CD8-positive, alpha-beta memory T cell (primary cell): ENCODE measurements around the gene SPATA16. TPM values are rescaled to one million over a fixed set of nuclear protein-coding genes. Genes with fewer than 3 reads are reported as not detected.

Experiments
- CTCF ChIA-PET: fragments of 350-600 bp; sonication (Branson Sonifier 250); formaldehyde crosslinking; loops from one replicate; lab custom pipeline; 2021; ENCODE audit warnings: antibody characterized with exemption; lab: Charles Lee
- POLR2A ChIA-PET: fragments of 350-600 bp; sonication (Branson Sonifier 250); formaldehyde crosslinking; loops from one replicate; lab custom pipeline; 2021; ENCODE audit warnings: antibody characterized with exemption; lab: Charles Lee
- DNase-seq, 5 donors: peaks; one replicate each; pipeline versions ENCODE4 v3.0.0 to v3.0.0-alpha.2; 2020 to 2022; ENCODE audit warnings: mixed read lengths in 1 of 5
- H3K27ac ChIP-seq: one replicate; pipeline ENCODE4 v1.7.0; 2013; ENCODE audit warnings: low read depth, mild to moderate bottlenecking, low read length, moderate library complexity
- H3K27me3 ChIP-seq: 2 replicates; pipeline ENCODE4 v1.7.0; 2013; ENCODE audit warnings: low read length, mild to moderate bottlenecking; ENCODE audit not compliant: insufficient read depth, poor library complexity, severe bottlenecking
- H3K36me3 ChIP-seq: 2 replicates; pipeline ENCODE4 v1.7.0; 2013; ENCODE audit warnings: mild to moderate bottlenecking, low read length, moderate library complexity; ENCODE audit not compliant: insufficient read depth
- H3K4me1 ChIP-seq: 2 replicates; pipeline ENCODE4 v1.7.0; 2013; ENCODE audit warnings: mild to moderate bottlenecking, low read length, moderate library complexity; ENCODE audit not compliant: insufficient read depth
- H3K4me3 ChIP-seq: 2 replicates; pipeline ENCODE4 v1.7.0; 2013; ENCODE audit warnings: mild to moderate bottlenecking, low read length
- H3K9me3 ChIP-seq: 2 replicates; pipeline ENCODE4 v1.7.0; 2013; ENCODE audit warnings: mild to moderate bottlenecking, low read length
- H3K27ac Mint-ChIP-seq, 8 donors: one replicate each; pipeline ENCODE4 v1.8.0; 2020 to 2021; ENCODE audit warnings: mixed read lengths in 8 of 8, mild to moderate bottlenecking in 6 of 8, inconsistent platforms in 3 of 8, moderate library complexity in 3 of 8
- H3K27me3 Mint-ChIP-seq, 2 donors: one replicate each; pipeline ENCODE4 v1.8.0; 2020 to 2021; ENCODE audit warnings: mixed read lengths in 2 of 2, mild to moderate bottlenecking in 1 of 2, moderate library complexity in 1 of 2
- H3K36me3 Mint-ChIP-seq, 3 donors: one replicate each; pipeline ENCODE4 v1.8.0; 2020 to 2021; ENCODE audit warnings: mixed read lengths in 3 of 3, inconsistent platforms in 1 of 3, mild to moderate bottlenecking in 1 of 3
- H3K4me1 Mint-ChIP-seq, 3 donors: one replicate each; pipeline ENCODE4 v1.8.0; 2020 to 2021; ENCODE audit warnings: mixed read lengths in 3 of 3, inconsistent platforms in 1 of 3, mild to moderate bottlenecking in 1 of 3
- H3K4me3 Mint-ChIP-seq, 7 donors: one replicate each; pipeline ENCODE4 v1.8.0; 2020 to 2021; ENCODE audit warnings: mixed read lengths in 7 of 7, mild to moderate bottlenecking in 6 of 7, moderate library complexity in 4 of 7, inconsistent platforms in 2 of 7
- H3K9me3 Mint-ChIP-seq, 5 donors: one replicate each; pipeline ENCODE4 v1.8.0; 2020 to 2022; ENCODE audit warnings: mixed read lengths in 5 of 5, mild to moderate bottlenecking in 3 of 5, moderate library complexity in 2 of 5, inconsistent platforms in 1 of 5
- polyA plus RNA-seq: library from polyadenylated mRNA; unstranded; fragments of 300-500 nt; fragmentation: Illumina TruSeq; gene quantifications from one replicate; pipeline ENCODE4 v1.2.3, GENCODE V29; 2021
- total RNA-seq, 2 experiments: library from RNA; stranded (reverse); gene quantifications; one replicate each; pipeline ENCODE4 v1.2.3, GENCODE V29; 2021

The SPATA16 gene
- total and polyA plus RNA-seq, 3 experiments from 2014 or later: not detected

- no peaks in the 10 kb centered on the region for H3K36me3 ChIP-seq
- no peak overlapping the region for H3K27ac ChIP-seq
- no peaks in the 10 kb centered on the region for H3K9me3 ChIP-seq
- no peak for DNase-seq
- H3K9me3 Mint-ChIP-seq: peaks cover 0 to 5% (median 3%) of the 10 kb centered on the region in 5 donors
- no peaks in the 10 kb centered on the region for H3K27me3 Mint-ChIP-seq
- no peaks in the 10 kb centered on the region for H3K27me3 ChIP-seq
- H3K4me3 ChIP-seq: no peak overlapping the region
- no peak overlapping the region for H3K4me3 Mint-ChIP-seq
- no peak overlapping the region for H3K27ac Mint-ChIP-seq
- no peaks in the 10 kb centered on the region for H3K4me1 ChIP-seq
- H3K36me3 Mint-ChIP-seq: no peaks in the 10 kb centered on the region
- POLR2A ChIA-PET: no interaction called here
- CTCF ChIA-PET: no interaction called here
- H3K4me1 Mint-ChIP-seq: no peaks in the 10 kb centered on the region
Measured at GRCh38 chr3:173135059-173135458, 6.0 kb downstream of the SPATA16 start.

GRCh38 chr3:173128633-173129032 is 12.4 kb downstream of the SPATA16 start:
- Mint-ChIP-seq H3K4me3 (no peak overlapping the region), H3K27me3 (no peaks in the 10 kb centered on the region), H3K36me3 (no peaks in the 10 kb centered on the region), H3K4me1 (no peaks in the 10 kb centered on the region), H3K27ac (no peak overlapping the region), H3K9me3 (peaks cover 0 to 7% (median 4%) of the 10 kb centered on the region in 5 donors)
- no peaks in the 10 kb centered on the region for H3K9me3 ChIP-seq
- H3K36me3 ChIP-seq: no peaks in the 10 kb centered on the region
- H3K27ac ChIP-seq: no peak overlapping the region
- no peak overlapping the region for H3K4me3 ChIP-seq
- no peak for DNase-seq
- ChIA-PET CTCF (no interaction called here), POLR2A (no interaction called here)
- no peaks in the 10 kb centered on the region for H3K4me1 ChIP-seq
- no peaks in the 10 kb centered on the region for H3K27me3 ChIP-seq

- H3K4me3 Mint-ChIP-seq: no peak overlapping the region
- no peaks in the 10 kb centered on the region for H3K36me3 ChIP-seq
- DNase-seq: no peak
- peaks cover 0 to 5% (median 2%) of the 10 kb centered on the region in 5 donors for H3K9me3 Mint-ChIP-seq
- no peak overlapping the region for H3K4me3 ChIP-seq
- H3K27ac ChIP-seq: no peak overlapping the region
- CTCF ChIA-PET: no interaction called here
- H3K4me1 ChIP-seq: no peaks in the 10 kb centered on the region
- no peaks in the 10 kb centered on the region for H3K27me3 ChIP-seq
- no peaks in the 10 kb centered on the region for H3K36me3 Mint-ChIP-seq
- H3K9me3 ChIP-seq: no peaks in the 10 kb centered on the region
- H3K27ac Mint-ChIP-seq: no peak overlapping the region
- H3K4me1 Mint-ChIP-seq: no peaks in the 10 kb centered on the region
- peaks cover 0 to 1% of the 10 kb centered on the region in 2 donors for H3K27me3 Mint-ChIP-seq
- POLR2A ChIA-PET: no interaction called here
Measured at GRCh38 chr3:173111321-173111720, 29.7 kb downstream of the SPATA16 start.

- Mint-ChIP-seq H3K36me3 (no peaks in the 10 kb centered on the region), H3K4me1 (no peaks in the 10 kb centered on the region), H3K27ac (no peak overlapping the region), H3K9me3 (peaks cover 0 to 7% (median 5%) of the 10 kb centered on the region in 5 donors), H3K27me3 (peaks cover 0 to 1% of the 10 kb centered on the region in 2 donors), H3K4me3 (no peak overlapping the region)
- Histone ChIP-seq H3K27me3 (no peaks in the 10 kb centered on the region), H3K27ac (no peak overlapping the region), H3K9me3 (no peaks in the 10 kb centered on the region), H3K4me3 (no peak overlapping the region), H3K36me3 (no peaks in the 10 kb centered on the region), H3K4me1 (no peaks in the 10 kb centered on the region)
- POLR2A ChIA-PET: no interaction called here
- DNase-seq: no peak
- CTCF ChIA-PET: no interaction called here
Measured at GRCh38 chr3:173109143-173109542, 31.9 kb downstream of the SPATA16 start.

GRCh38 chr3:173103469-173103868 is 37.6 kb downstream of the SPATA16 start:
- Histone ChIP-seq H3K4me3 (no peak overlapping the region), H3K27me3 (no peaks in the 10 kb centered on the region), H3K9me3 (no peaks in the 10 kb centered on the region), H3K27ac (no peak overlapping the region), H3K4me1 (no peaks in the 10 kb centered on the region), H3K36me3 (no peaks in the 10 kb centered on the region)
- ChIA-PET CTCF (no interaction called here), POLR2A (no interaction called here)
- Mint-ChIP-seq H3K36me3 (no peaks in the 10 kb centered on the region), H3K4me3 (no peak overlapping the region), H3K27me3 (no peaks in the 10 kb centered on the region), H3K9me3 (peaks cover 0 to 12% (median 8%) of the 10 kb centered on the region in 5 donors), H3K27ac (no peak overlapping the region), H3K4me1 (no peaks in the 10 kb centered on the region)
- no peak for DNase-seq

- H3K27me3 ChIP-seq: no peaks in the 10 kb centered on the region
- peaks cover 2 to 8% (median 3%) of the 10 kb centered on the region in 5 donors for H3K9me3 Mint-ChIP-seq
- H3K27ac ChIP-seq: no peak overlapping the region
- H3K4me1 ChIP-seq: no peaks in the 10 kb centered on the region
- no peak overlapping the region for H3K27ac Mint-ChIP-seq
- H3K36me3 ChIP-seq: no peaks in the 10 kb centered on the region
- H3K36me3 Mint-ChIP-seq: no peaks in the 10 kb centered on the region
- H3K27me3 Mint-ChIP-seq: no peaks in the 10 kb centered on the region
- no peak overlapping the region for H3K4me3 ChIP-seq
- POLR2A ChIA-PET: no interaction called here
- no peak for DNase-seq
- no peaks in the 10 kb centered on the region for H3K4me1 Mint-ChIP-seq
- no peak overlapping the region for H3K4me3 Mint-ChIP-seq
- H3K9me3 ChIP-seq: no peaks in the 10 kb centered on the region
- CTCF ChIA-PET: no interaction called here
Measured at GRCh38 chr3:173098959-173099358, 42.1 kb downstream of the SPATA16 start.

- Histone ChIP-seq H3K9me3 (no peaks in the 10 kb centered on the region), H3K4me3 (no peak overlapping the region), H3K36me3 (no peaks in the 10 kb centered on the region), H3K27ac (no peak overlapping the region), H3K27me3 (no peaks in the 10 kb centered on the region), H3K4me1 (no peaks in the 10 kb centered on the region)
- ChIA-PET POLR2A (no interaction called here), CTCF (no interaction called here)
- Mint-ChIP-seq H3K4me1 (no peaks in the 10 kb centered on the region), H3K4me3 (no peak overlapping the region), H3K36me3 (no peaks in the 10 kb centered on the region), H3K27me3 (no peaks in the 10 kb centered on the region), H3K27ac (no peak overlapping the region), H3K9me3 (peaks cover 0 to 3% (median 3%) of the 10 kb centered on the region in 5 donors)
- DNase-seq: no peak
Measured at GRCh38 chr3:173096994-173097785, 43.8 kb downstream of the SPATA16 start.

GRCh38 chr3:173096140-173096539 is 44.9 kb downstream of the SPATA16 start:
- H3K27ac ChIP-seq: no peak overlapping the region
- Mint-ChIP-seq H3K4me1 (no peaks in the 10 kb centered on the region), H3K36me3 (no peaks in the 10 kb centered on the region), H3K4me3 (no peak overlapping the region), H3K27ac (no peak overlapping the region), H3K9me3 (peaks cover 0 to 4% (median 0%) of the 10 kb centered on the region in 5 donors), H3K27me3 (no peaks in the 10 kb centered on the region)
- ChIA-PET CTCF (no interaction called here), POLR2A (no interaction called here)
- no peaks in the 10 kb centered on the region for H3K36me3 ChIP-seq
- no peaks in the 10 kb centered on the region for H3K4me1 ChIP-seq
- DNase-seq: no peak
- H3K9me3 ChIP-seq: no peaks in the 10 kb centered on the region
- H3K4me3 ChIP-seq: no peak overlapping the region
- H3K27me3 ChIP-seq: no peaks in the 10 kb centered on the region
